Sigmoid colon (tissue), 3 donors: ENCODE data around the gene ARHGEF28.

Experiments
- CTCF ChIP-seq, 4 experiments: fragments of 450-650 bp in 3 of 4; fragments of 200-600 bp in 1 of 4; IDR thresholded peaks; one replicate each; pipeline ENCODE4 v1.5.1; 2016 to 2019; ENCODE audit warnings: antibody characterized with exemption in 4 of 4, mild to moderate bottlenecking in 3 of 4, moderate library complexity in 2 of 4
- POLR2A ChIP-seq, 2 donors: fragments of 450-650 bp; IDR thresholded peaks; one replicate each; pipeline ENCODE4 v1.6.1; 2016; ENCODE audit warnings: antibody characterized with exemption in 2 of 2, mild to moderate bottlenecking in 2 of 2, moderate library complexity in 2 of 2

DNA sequence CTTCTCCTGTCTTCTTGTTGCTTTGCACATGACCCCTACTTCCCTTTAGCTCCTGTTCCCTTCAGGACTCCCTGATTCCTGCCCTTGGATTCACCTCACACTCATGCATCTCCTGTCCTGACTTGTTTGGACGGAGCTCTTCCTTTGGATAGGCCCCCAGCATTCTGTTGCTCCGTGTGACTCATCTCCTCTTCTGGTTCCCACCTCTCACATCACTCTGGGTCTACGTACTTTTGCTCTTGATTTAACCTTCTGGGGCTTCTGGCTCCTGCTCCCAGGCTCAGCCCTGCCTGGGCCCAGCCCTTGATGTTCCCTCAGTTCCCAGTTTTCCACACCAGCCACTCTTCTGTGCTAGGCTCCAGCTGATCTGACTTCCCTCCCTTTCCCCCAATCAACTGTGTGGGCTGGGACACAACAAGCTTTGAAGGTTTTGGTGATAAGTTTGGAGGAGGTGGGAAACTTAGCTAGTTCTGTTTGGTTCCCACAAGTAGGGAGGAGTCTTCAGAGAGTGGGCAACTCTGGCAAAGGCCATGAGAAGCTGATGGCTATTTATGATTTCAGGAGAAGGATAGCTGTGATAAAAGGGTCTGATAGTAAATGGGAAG is 331.5 kb downstream of the ARHGEF28 start:
- no peak for TF ChIP-seq POLR2A (IDR thresholded peaks at IDR 0.05)
- TF ChIP-seq CTCF (IDR thresholded peaks at IDR 0.05), result no peak
